Activated CD8-positive, alpha-beta T cell treated with anti-CD3 and anti-CD28 coated beads, Interleukin-2, amount 10 ng/mL, durations not matched to agents 7 days and 5 days (primary cell): ENCODE data around the gene PRDX6. TPM values are rescaled to one million over a fixed set of nuclear protein-coding genes. Genes with fewer than 3 reads are reported as not detected.

Experiments used
- ATAC-seq: fragments of 150-1000 bp; cut with Tn5 transposase; one replicate; pipeline ENCODE4 v1.10.0; 2021; ENCODE audit warnings: moderate library complexity
- CTCF ChIA-PET: fragments of 350-600 bp; sonication (Branson Sonifier 250); formaldehyde crosslinking; loops from one replicate; lab custom pipeline; 2021; ENCODE audit warnings: antibody characterized with exemption; lab: Charles Lee
- POLR2A ChIA-PET: fragments of 350-600 bp; sonication (Branson Sonifier 250); formaldehyde crosslinking; loops from one replicate; lab custom pipeline; 2021; ENCODE audit warnings: antibody characterized with exemption; lab: Charles Lee
- DNase-seq: peaks from one replicate; pipeline ENCODE4 v3.0.0-alpha.2; 2020
- H3K27ac Mint-ChIP-seq: one replicate; pipeline ENCODE4 v1.8.0; 2021; ENCODE audit warnings: mild to moderate bottlenecking, mixed read lengths
- H3K27me3 Mint-ChIP-seq: one replicate; pipeline ENCODE4 v1.8.0; 2021; ENCODE audit warnings: low read depth, mixed read lengths
- H3K36me3 Mint-ChIP-seq: one replicate; pipeline ENCODE4 v1.8.0; 2021; ENCODE audit warnings: low read depth, mixed read lengths
- H3K4me1 Mint-ChIP-seq: one replicate; pipeline ENCODE4 v1.8.0; 2021; ENCODE audit warnings: low read depth, mixed read lengths
- H3K4me3 Mint-ChIP-seq: one replicate; pipeline ENCODE4 v1.8.0; 2021; ENCODE audit warnings: mild to moderate bottlenecking, mixed read lengths
- H3K9me3 Mint-ChIP-seq: one replicate; pipeline ENCODE4 v1.8.0; 2022; ENCODE audit warnings: mixed read lengths; ENCODE audit not compliant: insufficient read depth
- total RNA-seq, 2 experiments: library from RNA; stranded (reverse); gene quantifications; one replicate each; pipeline ENCODE4 v1.2.3, GENCODE V29; 2021

The PRDX6 gene
- total RNA-seq, 2 experiments from 2014 or later = 144 to 155 TPM

GRCh38 chr1:173520799-173521198 lies 43.7 kb downstream of the PRDX6 start:
- H3K4me3 Mint-ChIP-seq = no peak overlapping the region
- H3K27ac Mint-ChIP-seq = no peak overlapping the region
- ATAC-seq = no peak
- no peaks in the 10 kb centered on the region for H3K36me3 Mint-ChIP-seq
- H3K4me1 Mint-ChIP-seq = peaks cover 12% of the 10 kb centered on the region
- DNase-seq = no peak
- H3K9me3 Mint-ChIP-seq = no peaks in the 10 kb centered on the region
- ChIA-PET POLR2A (no interaction called here), CTCF (interaction anchor here (0.7 kb wide), 1 partner anchor 9 kb away, joined by 3 read pairs; no protein-coding TSS in a partner anchor)
- no peaks in the 10 kb centered on the region for H3K27me3 Mint-ChIP-seq

GRCh38 chr1:173523329-173523728 lies 46.2 kb downstream of the PRDX6 start:
- H3K27ac Mint-ChIP-seq = no peak overlapping the region
- no peak for ATAC-seq
- H3K4me1 Mint-ChIP-seq = peaks cover 12% of the 10 kb centered on the region
- CTCF ChIA-PET = interaction anchor here (0.8 kb wide), 1 partner anchor 94 kb away, joined by 3 read pairs; no protein-coding TSS in a partner anchor
- no peaks in the 10 kb centered on the region for H3K27me3 Mint-ChIP-seq
- DNase-seq = no peak
- H3K36me3 Mint-ChIP-seq = no peaks in the 10 kb centered on the region
- no peaks in the 10 kb centered on the region for H3K9me3 Mint-ChIP-seq
- POLR2A ChIA-PET = no interaction called here
- H3K4me3 Mint-ChIP-seq = no peak overlapping the region

- Mint-ChIP-seq H3K9me3 (no peaks in the 10 kb centered on the region), H3K27me3 (no peaks in the 10 kb centered on the region), H3K36me3 (no peaks in the 10 kb centered on the region), H3K27ac (no peak overlapping the region), H3K4me1 (peaks cover 4% of the 10 kb centered on the region), H3K4me3 (no peak overlapping the region)
- ATAC-seq (no peak), DNase-seq (no peak)
- POLR2A ChIA-PET = no interaction called here
- CTCF ChIA-PET = no interaction called here
Observed at GRCh38 chr1:173525926-173526325, 48.8 kb downstream of the PRDX6 start.

DNA sequence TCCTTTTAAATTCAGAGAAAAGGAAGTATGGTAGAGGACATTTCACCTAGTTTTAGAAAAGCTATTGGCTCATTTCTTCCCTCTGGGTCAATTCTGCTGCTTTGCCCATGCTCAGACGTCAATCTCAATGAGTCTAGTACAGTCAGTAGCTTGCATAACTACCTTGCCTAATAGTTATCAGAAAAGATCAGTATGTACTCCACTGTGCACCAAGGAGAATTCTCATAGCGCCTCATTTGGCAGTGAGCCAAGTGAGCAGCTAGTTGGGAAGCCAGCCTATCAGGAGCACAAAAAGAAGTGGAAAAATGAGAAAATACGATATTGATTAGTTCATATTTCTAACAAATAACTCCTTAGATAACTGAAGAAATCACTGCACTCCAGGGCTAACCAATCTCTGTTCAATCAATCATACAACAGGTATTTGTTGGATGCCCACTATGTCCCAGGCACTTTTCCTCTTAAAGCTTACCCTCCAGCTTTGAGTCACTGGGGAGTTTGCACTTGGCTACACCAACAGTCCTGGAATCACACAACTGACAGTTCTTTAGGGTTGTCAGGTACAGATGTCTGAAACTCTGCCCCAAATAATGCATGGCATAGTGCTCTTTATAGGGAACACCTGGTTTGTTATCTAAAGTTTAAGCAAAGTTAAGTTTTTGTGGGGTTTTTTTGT lies 50.2 kb downstream of the PRDX6 start:
- Mint-ChIP-seq H3K27ac (no peak overlapping the region), H3K27me3 (no peaks in the 10 kb centered on the region), H3K4me3 (no peak overlapping the region), H3K9me3 (no peaks in the 10 kb centered on the region), H3K36me3 (peaks cover under 1% of the 10 kb centered on the region), H3K4me1 (peaks cover 9% of the 10 kb centered on the region)
- CTCF ChIA-PET = no interaction called here
- POLR2A ChIA-PET = no interaction called here
- ATAC-seq (no peak), DNase-seq (no peak)

- ATAC-seq = no peak
- H3K9me3 Mint-ChIP-seq = no peaks in the 10 kb centered on the region
- DNase-seq = no peak
- peaks cover 5% of the 10 kb centered on the region for H3K36me3 Mint-ChIP-seq
- H3K27me3 Mint-ChIP-seq = no peaks in the 10 kb centered on the region
- POLR2A ChIA-PET = no interaction called here
- CTCF ChIA-PET = no interaction called here
- peaks cover 16% of the 10 kb centered on the region for H3K4me1 Mint-ChIP-seq
- H3K27ac Mint-ChIP-seq = no peak overlapping the region
- H3K4me3 Mint-ChIP-seq = no peak overlapping the region
Observed at GRCh38 chr1:173529106-173529505, 52.0 kb downstream of the PRDX6 start.

GRCh38 chr1:173530795-173531693 lies 53.9 kb downstream of the PRDX6 start:
- Mint-ChIP-seq H3K4me3 (no peak overlapping the region), H3K27me3 (no peaks in the 10 kb centered on the region), H3K4me1 (peaks cover 15% of the 10 kb centered on the region), H3K36me3 (peaks cover 5% of the 10 kb centered on the region), H3K9me3 (no peaks in the 10 kb centered on the region), H3K27ac (no peak overlapping the region)
- no peak for ATAC-seq
- DNase-seq = no peak
- ChIA-PET POLR2A (no interaction called here), CTCF (interaction anchor here (0.5 kb wide), 1 partner anchor 49 kb away, joined by 3 read pairs; no protein-coding TSS in a partner anchor)

DNA sequence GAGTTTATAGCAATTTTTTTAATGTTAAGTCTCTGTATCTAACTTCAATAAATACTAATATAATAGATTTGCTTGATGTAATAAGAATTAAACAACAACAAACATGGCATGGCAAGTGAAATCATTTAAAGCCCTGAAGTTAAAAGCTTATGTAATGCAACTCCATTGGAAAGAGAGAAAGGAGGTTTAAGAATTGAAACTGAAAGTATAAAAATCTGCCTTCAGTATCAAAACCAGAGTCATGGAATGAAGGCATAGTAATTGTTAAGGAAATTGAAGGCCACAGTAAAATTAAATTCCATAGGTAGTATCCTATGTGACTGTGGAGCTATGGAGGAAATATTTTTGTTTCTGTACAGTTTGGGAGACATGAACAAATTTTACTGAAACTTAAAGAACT lies 55.1 kb downstream of the PRDX6 start:
- DNase-seq = no peak
- Mint-ChIP-seq H3K4me3 (peak overlapping the region; percentile 10), H3K27ac (peak overlapping the region; percentile 63), H3K27me3 (no peaks in the 10 kb centered on the region), H3K9me3 (no peaks in the 10 kb centered on the region), H3K4me1 (peaks cover 13% of the 10 kb centered on the region), H3K36me3 (peaks cover 5% of the 10 kb centered on the region)
- ChIA-PET CTCF (interaction anchor here (0.7 to 1.2 kb wide), 2 partner anchors 100 to 412 kb away, joined by 3 read pairs; no protein-coding TSS in a partner anchor), POLR2A (interaction anchor here (2.0 kb wide), 1 partner anchor 183 kb away, joined by 4 read pairs; the partner anchor contains the start of gene KLHL20)
- peak; percentile 58 for ATAC-seq

DNA sequence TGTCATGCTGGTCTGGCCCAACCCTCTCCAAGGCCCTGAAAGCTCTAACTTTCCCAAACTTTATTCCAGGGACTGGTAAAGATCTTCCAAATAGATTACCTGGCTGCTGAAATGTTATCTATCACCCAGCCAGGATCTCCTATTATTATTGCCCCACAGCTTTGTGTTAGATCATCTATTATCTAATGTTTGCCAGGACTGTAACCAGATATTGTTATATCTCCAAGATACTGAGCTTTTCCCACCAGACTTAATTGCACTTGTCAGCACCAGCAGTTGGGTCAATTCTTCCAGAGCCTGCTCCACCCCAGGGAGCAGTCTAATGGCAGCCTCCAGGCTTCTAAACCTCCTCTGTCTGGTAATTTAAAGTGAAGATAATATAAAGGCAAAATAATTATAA lies 59.1 kb downstream of the PRDX6 start:
- ChIA-PET POLR2A (no interaction called here), CTCF (interaction anchor here (1.1 kb wide), 1 partner anchor 30 kb away, joined by 3 read pairs; no protein-coding TSS in a partner anchor)
- H3K36me3 Mint-ChIP-seq = peaks cover 5% of the 10 kb centered on the region
- no peak for ATAC-seq
- H3K4me1 Mint-ChIP-seq = peaks cover 12% of the 10 kb centered on the region
- no peak for DNase-seq
- no peaks in the 10 kb centered on the region for H3K9me3 Mint-ChIP-seq
- H3K27ac Mint-ChIP-seq = no peak overlapping the region
- H3K27me3 Mint-ChIP-seq = no peaks in the 10 kb centered on the region
- H3K4me3 Mint-ChIP-seq = no peak overlapping the region

Other genes starting within 250 kb of the PRDX6 start
- gene SLC9C2, start 125.7 kb downstream of the PRDX6 start, total RNA-seq = not detected
- not detected for gene TEX50, start 158.0 kb downstream of the PRDX6 start, total RNA-seq
- not detected for gene ANKRD45, start 192.5 kb downstream of the PRDX6 start, total RNA-seq
- 10 to 100 TPM; 18.3 to 22.3 TPM for gene KLHL20, start 237.6 kb downstream of the PRDX6 start, total RNA-seq